Pancreas (tissue), 10 donors: ENCODE results near the gene KCNMB3. TPM values are rescaled to one million over a fixed set of nuclear protein-coding genes. Genes with fewer than 3 reads are reported as not detected.

Experiments used
- ATAC-seq, 4 donors: fragments of 200-7000 bp; cut with Tn5 transposase; one replicate each; pipeline versions ENCODE4 v1.8.0 to v1.9.1; 2020; ENCODE audit warnings: mild to moderate bottlenecking in 4 of 4, moderate library complexity in 4 of 4
- DNase-seq, 6 donors: peaks; one replicate each; pipeline ENCODE4 v3.0.0-alpha.2; 2020
- FAIRE-seq: peaks from 2 replicates; lab custom pipeline; 2012; peaks lifted over from hg19 to GRCh38; lab: Jason Lieb, UNC
- H3K27ac ChIP-seq, 4 donors: fragments of 200-600 bp; sonication (generic); 1 replicate in 3 of 4; 2 replicates in 1 of 4; pipeline versions ENCODE4 v1.5.0 to v1.8.0; 2020
- H3K27me3 ChIP-seq, 4 donors: fragments of 200-600 bp; one replicate each; pipeline ENCODE4 v1.8.0; 2021
- H3K36me3 ChIP-seq, 3 donors: fragments of 200-600 bp; sonication (generic) in 1 of 3; one replicate each; pipeline versions ENCODE4 v1.5.0 to v1.8.0; 2020 to 2021
- H3K4me1 ChIP-seq, 3 donors: fragments of 200-600 bp; one replicate each; pipeline ENCODE4 v1.8.0; 2021
- H3K4me3 ChIP-seq, 4 donors: fragments of 200-600 bp; sonication (generic) in 2 of 4; one replicate each; pipeline versions ENCODE4 v1.5.0 to v1.8.0; 2020 to 2021
- H3K9me3 ChIP-seq, 4 donors: fragments of 200-600 bp; one replicate each; pipeline ENCODE4 v1.8.0; 2021
- WGBS, 2 donors: extraction: QIAGEN DNeasy Blood & Tissue Kit; methylation state at CpG; one replicate each; pipeline ENCODE4 v1.1.7; 2013; 5-methylcytosine and 5-hydroxymethylcytosine counted together
- intact Hi-C, 3 donors: fragments of 100-400 bp; cut with DNase I; formaldehyde crosslinking; loops; one replicate each; pipeline versions ENCODE4 v1.11.1 to v1.14.2; 2022
- polyA plus RNA-seq, 2 donors: library from polyadenylated mRNA; stranded (reverse); fragments of 200-250 nt; gene quantifications; one replicate each; pipeline ENCODE4 v1.2.3, GENCODE V29; 2013
- total RNA-seq, 6 donors: library from RNA; stranded (reverse); fragmentation: NEBNext Ultra II Directional in 4 of 6; extraction: Animal tissue kit (Norgen Biotek cat#: 25700) in 4 of 6; gene quantifications; one replicate each; pipeline versions ENCODE4 v1.2.1 to v1.2.4, GENCODE V29; 2021 to 2023
- TF ChIP-seq, protein P1 (sequence below), 4 donors: fragments of 200-600 bp; sonication (generic) in 3 of 4; IDR thresholded peaks; one replicate each; pipeline versions ENCODE4 v1.5.0 to v1.8.0; 2021; ENCODE audit warnings: antibody characterized with exemption in 4 of 4
- donor health status: healthy with polysubstance abuse.
- donor health status: DM: no; HTN: no; CAD: no; lungs with moderate emphysema.
- donor health status: DM: no; HTN: no; CAD: no.
- donor health status: control.
- donor health status: control.
- donor health status: Bipolar disorder and iron deficiency.
- donor health status: DM: yes; HTN: yes; CAD: no.
- donor health status: DM: no; HTN: no; CAD: no.
- donor health status: DM: no; HTN: no; CAD: no.
- donor health status: DM: yes; HTN: yes; CAD: no.

Gene KCNMB3
- total and polyA plus RNA-seq, 8 donors, result 1.4 to 7.8 (median 3.2) TPM

DNA sequence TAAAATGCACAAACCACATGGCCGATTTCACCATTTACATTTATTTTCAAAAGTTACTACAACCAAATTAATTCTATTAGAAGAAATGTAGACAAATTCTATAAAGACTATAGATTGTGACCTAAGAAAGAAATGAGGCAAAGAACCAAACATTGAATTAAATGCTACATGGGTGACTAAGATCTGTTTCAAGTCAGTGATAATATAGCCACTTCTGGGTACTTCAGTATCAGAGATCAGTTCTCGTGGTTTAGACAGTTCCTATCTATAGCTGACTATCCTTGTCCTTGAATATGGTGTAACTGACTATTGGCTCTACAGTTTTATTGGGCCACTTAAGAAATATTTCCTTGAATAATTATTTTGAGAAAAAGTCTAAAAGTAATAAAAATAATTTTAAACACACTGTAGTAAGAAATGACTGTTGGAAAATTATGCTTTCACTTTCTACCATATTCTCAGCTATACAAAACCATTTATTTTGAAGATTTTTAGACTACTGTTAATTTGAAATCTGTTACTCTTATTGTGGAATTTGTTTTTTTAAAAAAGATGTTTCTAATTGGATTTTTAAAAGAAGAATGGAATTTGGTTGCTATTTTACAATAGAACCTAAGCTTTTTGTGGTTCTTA lies 14.1 kb downstream of the KCNMB3 start:
- FAIRE-seq (no peak), DNase-seq (no peak), ATAC-seq (no peak)
- H3K4me3 ChIP-seq, result no peak overlapping the region
- no peak overlapping the region for H3K27ac ChIP-seq
- no peaks in the 10 kb centered on the region for H3K27me3 ChIP-seq
- WGBS, 2 donors, result 85 to 87% methylated on average over 2 of the region's 2 CpGs
- intact Hi-C loops, result no loop called here
- no peaks in the 10 kb centered on the region for H3K4me1 ChIP-seq
- no peaks in the 10 kb centered on the region for H3K36me3 ChIP-seq
- no peaks in the 10 kb centered on the region for H3K9me3 ChIP-seq
- TF ChIP-seq, protein P1, sequence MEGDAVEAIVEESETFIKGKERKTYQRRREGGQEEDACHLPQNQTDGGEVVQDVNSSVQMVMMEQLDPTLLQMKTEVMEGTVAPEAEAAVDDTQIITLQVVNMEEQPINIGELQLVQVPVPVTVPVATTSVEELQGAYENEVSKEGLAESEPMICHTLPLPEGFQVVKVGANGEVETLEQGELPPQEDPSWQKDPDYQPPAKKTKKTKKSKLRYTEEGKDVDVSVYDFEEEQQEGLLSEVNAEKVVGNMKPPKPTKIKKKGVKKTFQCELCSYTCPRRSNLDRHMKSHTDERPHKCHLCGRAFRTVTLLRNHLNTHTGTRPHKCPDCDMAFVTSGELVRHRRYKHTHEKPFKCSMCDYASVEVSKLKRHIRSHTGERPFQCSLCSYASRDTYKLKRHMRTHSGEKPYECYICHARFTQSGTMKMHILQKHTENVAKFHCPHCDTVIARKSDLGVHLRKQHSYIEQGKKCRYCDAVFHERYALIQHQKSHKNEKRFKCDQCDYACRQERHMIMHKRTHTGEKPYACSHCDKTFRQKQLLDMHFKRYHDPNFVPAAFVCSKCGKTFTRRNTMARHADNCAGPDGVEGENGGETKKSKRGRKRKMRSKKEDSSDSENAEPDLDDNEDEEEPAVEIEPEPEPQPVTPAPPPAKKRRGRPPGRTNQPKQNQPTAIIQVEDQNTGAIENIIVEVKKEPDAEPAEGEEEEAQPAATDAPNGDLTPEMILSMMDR (IDR thresholded peaks at IDR 0.05), result no peak

DNA sequence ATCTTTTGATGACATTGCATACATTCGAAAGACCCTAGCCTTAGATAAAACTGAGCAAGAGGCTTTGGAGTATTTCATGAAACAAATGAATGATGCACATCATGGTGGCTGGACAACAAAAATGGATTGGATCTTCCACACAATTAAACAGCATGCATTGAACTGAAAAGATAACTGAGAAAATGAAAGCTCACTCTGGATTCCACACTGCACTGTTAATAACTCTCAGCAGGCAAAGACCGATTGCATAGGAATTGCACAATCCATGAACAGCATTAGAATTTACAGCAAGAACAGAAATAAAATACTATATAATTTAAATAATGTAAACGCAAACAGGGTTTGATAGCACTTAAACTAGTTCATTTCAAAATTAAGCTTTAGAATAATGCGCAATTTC lies 16.7 kb downstream of the KCNMB3 start:
- FAIRE-seq, result no peak

DNA sequence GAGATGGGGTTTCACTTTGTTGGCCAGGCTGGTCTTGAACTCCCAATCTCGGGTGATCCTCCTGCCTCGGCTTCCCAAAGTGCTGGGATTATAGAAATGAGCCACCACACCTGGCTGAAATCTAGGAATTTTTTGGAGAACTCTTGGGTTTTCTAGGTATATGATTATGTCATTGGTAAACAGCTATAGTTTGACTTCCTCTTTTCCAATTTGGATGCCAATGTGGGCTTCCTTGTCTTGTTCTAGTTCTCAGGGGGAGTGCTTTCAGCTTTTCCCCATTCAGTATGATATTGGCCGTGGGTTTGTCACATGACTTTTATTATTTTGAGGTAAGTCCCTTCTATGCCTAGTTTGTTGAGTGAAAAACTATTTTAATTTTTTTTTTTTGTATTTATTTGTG lies 17.9 kb downstream of the KCNMB3 start:
- peaks cover 0 to 6% (median 0%) of the 10 kb centered on the region in 3 donors for H3K36me3 ChIP-seq
- intact Hi-C loops, result no loop called here
- ATAC-seq, result no peak
- DNase-seq, result no peak
- FAIRE-seq, result no peak
- H3K9me3 ChIP-seq, result no peaks in the 10 kb centered on the region
- WGBS, 2 donors, result 95 to 97% methylated on average over 3 of the region's 3 CpGs
- H3K4me1 ChIP-seq, result no peaks in the 10 kb centered on the region
- TF ChIP-seq, protein P1 (IDR thresholded peaks at IDR 0.05), result no peak
- no peak overlapping the region for H3K4me3 ChIP-seq
- no peaks in the 10 kb centered on the region for H3K27me3 ChIP-seq
- no peak overlapping the region for H3K27ac ChIP-seq

More for the DNA sequence above, 16.7 kb downstream of the KCNMB3 start:
- Histone ChIP-seq H3K36me3 (peaks cover 0 to 6% (median 0%) of the 10 kb centered on the region in 3 donors), H3K4me1 (no peaks in the 10 kb centered on the region), H3K4me3 (no peak overlapping the region), H3K9me3 (no peaks in the 10 kb centered on the region), H3K27ac (no peak overlapping the region), H3K27me3 (no peaks in the 10 kb centered on the region)
- TF ChIP-seq, protein P1 (IDR thresholded peaks at IDR 0.05), result no peak
- 91 to 92% methylated on average over 4 of the region's 4 CpGs for WGBS, 2 donors
- ATAC-seq (no peak), DNase-seq (no peak)
- intact Hi-C loops, result no loop called here

DNA sequence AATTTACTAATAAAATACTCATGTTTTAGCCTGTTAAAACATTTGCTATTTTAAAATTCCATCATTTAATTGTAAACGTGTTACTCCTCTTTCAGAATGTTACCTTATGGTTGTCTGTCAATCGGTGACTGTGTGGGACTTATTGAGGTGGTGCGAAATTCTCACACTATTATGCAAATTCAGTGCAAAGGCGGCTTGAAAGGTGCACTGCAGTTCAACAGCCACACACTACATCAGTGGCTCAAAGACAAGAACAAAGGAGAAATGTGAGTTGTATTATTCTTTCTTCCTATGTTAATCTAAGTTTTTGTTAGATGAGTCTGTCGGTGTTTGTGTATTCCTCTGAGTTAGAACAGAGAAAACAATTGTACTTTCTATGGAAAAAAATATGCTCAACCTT lies 21.7 kb downstream of the KCNMB3 start:
- Histone ChIP-seq H3K27ac (no peak overlapping the region), H3K9me3 (no peaks in the 10 kb centered on the region), H3K4me3 (no peak overlapping the region), H3K27me3 (no peaks in the 10 kb centered on the region), H3K4me1 (no peaks in the 10 kb centered on the region), H3K36me3 (peaks cover 0 to 6% (median 0%) of the 10 kb centered on the region in 3 donors)
- FAIRE-seq, result no peak
- intact Hi-C loops, result no loop called here
- WGBS, 2 donors, result 84 to 88% methylated on average over 5 of the region's 5 CpGs
- TF ChIP-seq, protein P1 (IDR thresholded peaks at IDR 0.05), result no peak
- no peak for DNase-seq
- no peak for ATAC-seq

DNA sequence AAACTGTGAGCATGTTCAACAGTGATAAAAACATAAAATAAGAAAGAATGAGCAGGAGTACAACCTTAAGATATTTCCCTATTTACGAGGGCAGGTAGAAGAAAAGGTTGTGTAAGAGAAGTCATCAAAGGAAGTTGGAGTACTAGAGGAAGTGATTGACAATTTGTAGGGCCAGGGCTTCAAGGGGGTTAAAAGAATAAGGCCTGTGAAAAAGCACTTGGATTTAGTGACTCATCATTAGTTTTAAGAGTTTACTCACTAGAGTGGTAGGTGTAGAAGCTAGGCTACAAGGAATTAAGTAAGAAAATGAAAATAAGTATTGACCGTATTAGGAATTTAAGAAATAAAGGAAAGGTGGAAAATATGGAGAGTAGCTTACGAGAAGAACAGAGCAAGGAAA lies 23.6 kb downstream of the KCNMB3 start:
- Histone ChIP-seq H3K36me3 (peaks cover 0 to 9% (median 0%) of the 10 kb centered on the region in 3 donors), H3K4me3 (no peak overlapping the region), H3K27me3 (no peaks in the 10 kb centered on the region), H3K9me3 (no peaks in the 10 kb centered on the region), H3K27ac (no peak overlapping the region), H3K4me1 (no peaks in the 10 kb centered on the region)
- TF ChIP-seq, protein P1 (IDR thresholded peaks at IDR 0.05), result no peak
- WGBS, 2 donors, result 94 to 96% methylated on average over 3 of the region's 3 CpGs
- intact Hi-C loops, result no loop called here
- DNase-seq (no peak), ATAC-seq (no peak), FAIRE-seq (no peak)
